ENCODE measurements around the gene SAMD1. TPM values are rescaled to one million over a fixed set of nuclear protein-coding genes. Genes with fewer than 3 reads are reported as not detected.

Gene SAMD1
- total and polyA plus RNA-seq, 2 of the 13 experiments (the other 11 are each of a cell fraction or from before 2014, with no cell fraction given) = 17.5 to 45.0 TPM

DNA sequence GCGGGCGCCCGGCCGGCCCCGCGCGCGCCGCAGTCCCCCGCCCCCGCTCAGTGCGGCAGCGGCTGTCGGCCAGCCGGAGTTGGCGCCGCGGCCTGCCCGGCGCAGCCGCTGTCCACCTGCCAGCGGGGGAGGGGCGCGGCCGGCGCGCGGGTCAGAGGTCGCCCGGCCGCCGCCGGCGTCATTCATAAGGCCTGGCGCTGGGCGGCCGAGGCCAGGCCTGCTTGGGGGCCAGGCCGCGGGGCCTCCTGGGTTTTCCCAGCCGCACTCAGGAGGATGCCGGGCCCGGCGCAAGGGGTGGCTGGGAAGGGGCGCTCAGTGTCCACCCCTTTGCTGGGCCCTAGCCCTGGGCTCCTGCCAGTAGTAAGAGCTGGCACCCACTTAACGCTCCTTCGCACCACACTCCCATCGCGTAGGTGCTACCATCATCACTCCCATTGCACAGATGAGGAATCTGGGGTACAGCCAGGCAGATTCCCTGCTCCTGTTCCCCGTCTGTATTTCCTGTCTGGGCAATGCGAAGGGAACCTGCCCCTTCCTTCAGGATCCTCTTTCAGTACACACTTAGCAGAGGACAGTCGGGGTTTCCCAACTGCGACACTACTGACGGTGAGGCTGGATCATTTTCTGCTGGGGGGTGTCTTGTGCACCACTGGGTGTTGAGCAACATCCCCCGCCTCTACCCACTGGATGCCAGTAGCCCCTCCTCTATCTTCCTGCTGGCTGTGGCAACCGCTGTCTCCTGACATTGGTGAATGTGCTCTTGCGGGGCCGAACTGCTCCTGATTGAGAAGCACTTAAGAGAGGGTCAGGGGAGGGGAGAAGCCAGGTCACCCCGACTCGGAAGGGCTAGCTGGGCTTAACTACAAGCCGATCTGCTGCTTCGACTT is 27.9 kb upstream of the SAMD1 start (continued):
- TF ChIP-seq PRDM10 (CRISPR knock-in tag; IDR thresholded peaks at IDR 0.05; ENCODE audit: low read depth) = peak; percentile 86; the same call in 1 of the 2 replicates
- TF ChIP-seq ZFP36L2 (CRISPR knock-in tag; IDR thresholded peaks at IDR 0.05) = no peak
- TF ChIP-seq ZNF33B (CRISPR knock-in tag; IDR thresholded peaks at IDR 0.05) = 0 out of 2 replicates have a peak, but pooled peaks have one; percentile 52
- TF ChIP-seq ZNF724P (CRISPR knock-in tag; IDR thresholded peaks at IDR 0.05; ENCODE audit: borderline replicate concordance) = no peak
- TF ChIP-seq NR2F1 (CRISPR knock-in tag; IDR thresholded peaks at IDR 0.05) = peak; percentile 16 to 88; a peak in 3 of 4 replicates
- peak; percentile 54; the same call in 1 of the 2 replicates for TF ChIP-seq RAD21 (CRISPR knock-in tag; IDR thresholded peaks at IDR 0.05)
- no peak; the same call in 1 of the 2 replicates for TF ChIP-seq NR2F6 (IDR thresholded peaks at IDR 0.05)
- peak; percentile 17; the same call in 1 of the 2 replicates for TF ChIP-seq NR2F6 (CRISPR knock-in tag; IDR thresholded peaks at IDR 0.05)
- TF ChIP-seq ZNF124 (CRISPR knock-in tag; IDR thresholded peaks at IDR 0.05) = peak; percentile 82; the same call in 1 of the 2 replicates
- 0 out of 2 replicates have a peak, but pooled peaks have one; percentile 25 for TF ChIP-seq TOPORS (CRISPR knock-in tag; IDR thresholded peaks at IDR 0.05)
- no peak for TF ChIP-seq KLF15 (CRISPR knock-in tag; IDR thresholded peaks at IDR 0.05; ENCODE audit: borderline replicate concordance)
- TF ChIP-seq HOXA5 (CRISPR knock-in tag; IDR thresholded peaks at IDR 0.05) = no peak; the same call in 1 of the 2 replicates
- peak; percentile 38; the same call in 1 of the 2 replicates for TF ChIP-seq ZNF3 (CRISPR knock-in tag; IDR thresholded peaks at IDR 0.05)
- peak; percentile 51; the same call in 1 of the 2 replicates for TF ChIP-seq MEF2D (CRISPR knock-in tag; IDR thresholded peaks at IDR 0.05)
- TF ChIP-seq NFE2 (CRISPR knock-in tag; IDR thresholded peaks at IDR 0.05) = no peak
- peak; percentile 97 for TF ChIP-seq PATZ1 (CRISPR knock-in tag; IDR thresholded peaks at IDR 0.05)
- peak; percentile 14; the same call in 1 of the 2 replicates for TF ChIP-seq ZNF430 (CRISPR knock-in tag; IDR thresholded peaks at IDR 0.05)
- peak; percentile 96 for TF ChIP-seq ZBTB2 (CRISPR knock-in tag; IDR thresholded peaks at IDR 0.05; ENCODE audit: low read depth)
- TF ChIP-seq HDAC2 (CRISPR knock-in tag; IDR thresholded peaks at IDR 0.05) = peak; percentile 53
- TF ChIP-seq GATAD2A (CRISPR knock-in tag; IDR thresholded peaks at IDR 0.05) = peak; percentile 26; the same call in 1 of the 2 replicates
- TF ChIP-seq ZNF335 (CRISPR knock-in tag; IDR thresholded peaks at IDR 0.05) = no peak
- no peak for TF ChIP-seq NCOA1 (CRISPR knock-in tag; IDR thresholded peaks at IDR 0.05)
- 0 out of 2 replicates have a peak, but pooled peaks have one; percentile 36 for TF ChIP-seq ZNF160 (CRISPR knock-in tag; IDR thresholded peaks at IDR 0.05)
- TF ChIP-seq ZNF232 (CRISPR knock-in tag; IDR thresholded peaks at IDR 0.05; ENCODE audit: borderline replicate concordance) = peak; percentile 17; the same call in 1 of the 2 replicates
